Stromal cell of bone marrow (primary cell): ENCODE results near the gene BMP2K.
"Not testable (repeated sequence)": the region's sequence is repeated elsewhere in the genome, so short reads cannot be mapped to it uniquely, and the experiment has no call there.

ENCODE experiments used
- DNase-seq: peaks from one replicate; pipeline ENCODE4 v3.0.0-alpha.2; 2012; ENCODE audit warnings: low read depth

Gene BMP2K

DNA sequence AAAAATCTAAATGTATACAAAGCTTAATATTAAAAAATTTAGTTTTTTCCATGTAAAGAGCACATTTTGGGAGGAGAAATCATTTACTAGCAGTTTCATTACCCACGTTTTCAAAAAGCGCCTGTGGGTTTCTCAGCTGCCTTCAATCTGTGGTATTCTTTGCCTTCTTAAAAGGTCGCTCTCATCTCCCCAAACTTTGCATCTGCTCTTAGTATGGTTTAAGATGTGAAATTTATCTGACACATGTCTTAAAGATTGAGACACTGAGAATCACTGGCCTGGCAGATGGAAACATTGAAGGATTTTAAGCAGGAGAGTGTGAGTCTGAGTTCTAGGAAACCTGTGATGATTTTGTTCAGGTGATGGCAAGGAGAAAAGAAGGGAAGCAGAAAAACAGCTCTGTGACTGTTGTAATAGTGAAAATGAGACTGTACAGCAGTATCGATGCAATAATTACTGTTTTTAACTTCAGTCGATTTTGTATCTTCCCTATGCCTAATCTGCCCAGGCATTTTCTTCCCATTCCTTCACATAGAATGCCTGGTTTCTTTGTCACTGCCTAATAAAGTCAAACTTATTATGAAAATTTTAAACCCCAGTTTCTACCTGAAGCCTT, 87.2 kb downstream of the BMP2K start:
- DNase-seq = no peak

DNA sequence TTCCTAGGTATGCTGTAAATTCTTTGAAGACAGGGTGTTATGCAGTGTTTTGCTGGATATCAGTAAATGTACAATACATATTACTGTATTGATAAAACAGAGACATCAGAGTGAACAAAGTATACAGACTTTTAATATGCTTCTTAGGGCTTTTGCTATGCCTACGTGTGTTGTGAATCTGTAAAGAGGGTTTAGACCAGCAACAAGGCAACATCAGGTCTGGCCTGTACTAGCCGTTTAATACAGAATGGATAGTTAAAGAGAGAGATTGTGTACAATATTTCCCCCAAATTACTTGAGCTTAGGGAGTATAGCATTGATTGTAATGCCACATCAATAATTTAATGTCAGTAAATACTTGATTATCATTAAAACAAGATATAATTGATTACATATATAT, 87.8 kb downstream of the BMP2K start:
- DNase-seq = no peak

DNA sequence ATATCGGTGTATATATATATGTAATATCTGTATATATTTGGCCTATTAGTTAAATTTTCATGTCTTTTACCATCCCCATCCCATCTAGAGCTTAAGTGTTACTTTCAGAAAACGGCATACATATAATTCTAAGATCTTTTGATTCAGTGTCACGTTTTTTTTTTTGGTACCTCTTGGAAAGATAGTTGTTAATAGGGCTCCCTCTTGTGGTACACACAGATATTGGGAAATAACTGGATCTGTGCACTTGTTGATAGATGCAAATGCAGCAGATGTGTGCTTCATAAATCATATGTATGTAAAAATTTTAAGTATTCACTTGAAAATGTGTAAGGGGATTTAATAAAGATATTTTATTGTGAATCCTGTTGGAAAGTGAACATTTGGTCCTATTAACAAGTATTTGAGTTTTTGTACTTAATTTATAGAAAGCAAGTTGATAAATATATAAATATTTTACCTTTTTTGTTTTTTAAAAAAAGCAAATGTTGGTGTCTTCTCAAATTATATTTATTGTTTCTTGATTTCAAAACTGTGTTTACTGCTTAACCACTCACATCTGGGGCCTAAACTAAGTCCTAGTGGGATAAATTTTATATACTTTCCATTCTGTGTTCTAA, 88.4 kb downstream of the BMP2K start:
- DNase-seq = peak; percentile 51

DNA sequence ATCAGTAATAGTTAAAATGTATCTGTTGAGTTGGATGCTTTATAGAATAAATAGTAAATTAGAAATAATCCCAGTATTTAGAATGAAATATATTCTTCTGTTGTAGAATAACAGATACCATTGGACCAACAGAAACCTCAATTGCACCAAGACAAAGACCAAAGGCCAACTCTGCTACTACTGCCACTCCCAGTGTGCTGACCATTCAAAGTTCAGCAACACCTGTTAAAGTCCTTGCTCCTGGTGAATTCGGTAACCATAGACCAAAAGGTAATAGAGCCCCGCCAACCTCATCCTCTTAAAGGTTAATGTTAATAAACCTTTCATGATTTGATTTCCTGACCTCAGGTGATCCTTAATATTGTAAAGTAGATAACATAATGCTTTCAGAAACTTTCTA, 89.3 kb downstream of the BMP2K start:
- DNase-seq = no peak

DNA sequence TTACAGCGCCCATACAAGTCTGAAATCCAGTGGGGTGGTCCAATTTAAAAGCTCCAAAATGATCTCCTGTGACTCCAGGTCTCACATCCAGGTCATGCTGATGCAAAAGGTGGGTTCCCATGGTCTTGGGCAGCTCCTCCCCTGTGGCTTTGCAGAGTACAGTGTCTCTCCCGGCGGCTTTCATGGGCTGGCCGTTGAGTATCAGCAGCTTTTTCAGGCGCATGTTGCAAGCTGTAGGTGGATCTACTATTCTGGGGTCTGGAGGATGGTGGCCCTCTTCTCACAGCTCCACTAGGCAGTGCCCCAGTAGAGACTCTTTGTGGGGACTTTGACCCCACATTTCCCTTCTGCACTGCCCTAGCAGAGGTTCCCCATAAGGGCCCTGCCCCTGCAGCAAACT, 92.6 kb downstream of the BMP2K start:
- DNase-seq = not testable (repeated sequence)

DNA sequence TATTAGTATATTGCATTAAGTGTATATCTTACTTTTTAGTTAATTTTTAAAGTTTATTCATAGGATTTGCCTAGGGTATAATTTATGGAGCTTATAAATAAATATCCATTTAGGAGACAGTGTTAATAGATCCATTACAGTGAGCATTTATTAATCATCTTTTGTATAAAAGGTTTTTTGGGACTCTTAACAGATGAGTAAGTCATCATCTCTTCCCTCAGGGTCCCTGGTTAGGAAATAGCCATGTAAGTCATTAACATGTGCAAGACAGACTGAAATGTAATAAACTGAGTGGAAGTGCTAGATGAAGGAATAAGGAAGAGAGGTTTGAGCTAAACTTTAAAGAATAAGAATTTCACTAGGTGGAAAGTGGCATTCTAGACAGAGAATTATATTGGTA, 93.9 kb downstream of the BMP2K start:
- no peak for DNase-seq

DNA sequence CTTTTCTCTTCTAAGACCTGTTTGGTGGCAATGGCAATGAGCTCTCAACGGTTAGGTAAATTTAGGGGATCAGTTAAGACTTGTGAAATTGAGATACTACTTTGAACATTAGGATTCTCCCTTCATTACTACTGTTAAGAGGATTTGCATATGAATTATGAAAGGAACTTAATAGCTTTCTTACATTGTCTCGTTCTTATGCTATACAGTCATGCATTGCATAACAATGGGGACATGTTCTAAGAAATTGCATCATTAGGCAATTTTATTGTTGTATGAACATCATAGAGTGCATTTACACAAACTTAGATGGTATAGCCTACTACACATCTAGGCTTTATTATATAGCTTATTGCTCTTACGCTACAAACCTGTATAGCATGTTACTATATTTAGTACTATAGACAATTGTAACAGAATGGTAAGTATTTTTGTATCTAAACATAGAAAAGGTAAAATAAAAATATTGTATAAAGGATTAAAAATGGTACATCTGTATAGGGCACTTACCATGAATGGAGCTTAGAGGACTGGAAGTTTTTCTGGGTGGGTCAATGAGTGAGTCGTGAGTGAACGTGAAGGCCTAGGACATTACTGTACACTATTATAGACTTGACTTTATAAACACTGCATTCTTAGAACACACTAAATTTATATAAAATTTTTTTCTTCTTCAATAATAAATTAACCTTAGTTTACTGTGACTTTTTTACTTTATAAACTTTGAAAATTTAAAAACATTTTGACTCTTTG, 100.6 kb downstream of the BMP2K start:
- no peak for DNase-seq

DNA sequence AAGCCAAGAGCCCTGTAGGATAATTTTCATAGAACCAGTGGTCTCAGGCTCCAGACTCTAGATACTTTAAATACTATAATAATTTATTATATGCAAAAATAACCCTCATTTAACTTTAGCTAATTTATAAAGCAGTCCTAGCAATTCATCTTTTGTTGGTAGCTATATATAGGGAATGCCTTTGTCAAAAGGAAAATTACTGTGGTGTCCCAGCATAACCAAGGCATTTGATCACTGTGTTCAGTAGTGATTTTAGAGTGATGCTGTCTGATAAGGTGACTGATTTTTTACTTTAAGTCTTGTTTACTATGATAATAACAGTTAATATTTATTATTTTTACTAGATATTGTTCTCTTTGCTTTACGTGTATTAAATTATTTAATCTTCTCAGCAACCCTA, 101.9 kb downstream of the BMP2K start:
- no peak for DNase-seq

DNA sequence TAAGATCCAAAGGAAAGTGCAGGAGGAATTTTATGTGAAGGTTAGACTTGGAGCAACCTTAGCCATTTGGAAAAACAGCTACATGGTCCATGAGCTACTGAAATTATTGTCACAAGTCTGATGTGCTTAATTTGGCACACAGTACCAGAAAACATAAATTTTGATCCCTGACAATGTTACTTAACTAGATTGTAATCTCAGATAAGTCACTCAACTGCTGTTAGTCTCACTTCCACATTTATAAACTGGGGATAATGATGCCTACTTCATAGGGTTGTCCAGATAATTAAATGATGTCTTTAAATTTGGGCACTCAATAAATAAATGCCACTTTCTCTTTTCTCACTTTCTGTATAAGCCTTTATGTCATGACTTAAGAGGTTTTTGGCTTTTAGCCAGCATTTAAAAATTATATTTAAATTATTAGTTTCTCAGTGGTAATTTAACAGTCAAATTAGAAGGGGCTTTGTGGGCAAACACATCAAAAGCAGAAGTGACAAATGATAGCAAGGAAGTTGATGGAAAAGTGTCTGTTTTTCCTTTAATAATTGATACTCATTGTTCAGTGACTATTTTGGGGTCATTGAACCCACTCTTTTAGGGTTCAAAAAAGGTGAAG, 104.8 kb downstream of the BMP2K start:
- no peak for DNase-seq

DNA sequence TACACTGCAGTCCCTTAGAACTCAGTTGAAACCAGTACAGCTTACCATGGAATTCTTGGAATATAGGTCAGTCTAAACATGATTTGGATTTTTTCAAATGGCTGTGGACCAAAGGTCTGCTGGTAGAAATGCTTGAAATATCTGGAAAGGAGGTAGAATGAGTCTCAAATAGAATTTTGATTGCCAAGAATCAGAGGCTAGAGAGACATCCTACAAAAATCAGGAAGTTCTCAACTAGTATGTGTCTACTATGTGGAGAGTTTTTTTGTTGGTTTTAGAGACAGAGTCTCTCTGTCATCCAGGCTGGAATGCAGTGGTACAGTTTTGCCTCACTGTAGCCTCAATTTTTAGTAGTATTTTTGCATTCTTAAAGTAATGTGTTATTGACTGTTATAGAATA, 109.4 kb downstream of the BMP2K start:
- no peak for DNase-seq

DNA sequence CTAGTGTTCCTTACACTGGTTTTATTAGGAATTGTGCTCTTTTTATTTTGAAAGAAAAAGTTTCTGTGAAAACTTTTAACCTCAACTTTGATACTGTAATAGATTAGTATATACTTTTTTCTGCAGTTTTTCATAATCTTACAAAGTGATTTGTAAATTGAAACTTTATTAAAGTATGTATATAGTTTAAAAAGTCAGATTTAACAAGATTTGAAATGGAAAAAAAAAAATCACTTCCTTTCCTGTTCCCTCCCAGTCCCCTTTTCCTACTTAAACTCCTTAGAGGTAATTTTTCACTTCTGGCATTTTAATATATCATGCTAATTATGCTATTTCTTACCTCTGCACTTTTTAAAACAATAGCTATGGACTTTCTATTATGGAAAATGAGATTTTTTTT, 113.8 kb downstream of the BMP2K start:
- no peak for DNase-seq

DNA sequence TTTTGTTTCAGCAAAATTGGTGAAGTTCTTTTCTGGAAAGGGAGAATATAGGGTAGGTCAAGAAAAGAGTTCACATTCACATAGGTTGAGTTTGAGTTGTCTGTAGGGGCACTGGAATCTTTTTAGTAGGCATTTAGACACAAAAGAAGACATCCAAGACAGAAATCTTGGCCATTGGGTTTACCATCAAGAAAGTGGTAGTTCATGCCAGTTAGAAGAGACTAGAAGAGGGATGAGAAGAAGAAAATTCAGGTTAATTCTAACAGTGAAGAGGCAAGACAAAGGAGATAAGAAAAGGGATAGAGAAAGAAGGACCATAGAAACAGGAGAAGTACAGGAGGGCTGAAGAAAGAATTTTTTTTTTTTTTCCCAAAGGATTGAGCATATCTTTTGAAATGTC, 123.2 kb downstream of the BMP2K start:
- DNase-seq = no peak

DNA sequence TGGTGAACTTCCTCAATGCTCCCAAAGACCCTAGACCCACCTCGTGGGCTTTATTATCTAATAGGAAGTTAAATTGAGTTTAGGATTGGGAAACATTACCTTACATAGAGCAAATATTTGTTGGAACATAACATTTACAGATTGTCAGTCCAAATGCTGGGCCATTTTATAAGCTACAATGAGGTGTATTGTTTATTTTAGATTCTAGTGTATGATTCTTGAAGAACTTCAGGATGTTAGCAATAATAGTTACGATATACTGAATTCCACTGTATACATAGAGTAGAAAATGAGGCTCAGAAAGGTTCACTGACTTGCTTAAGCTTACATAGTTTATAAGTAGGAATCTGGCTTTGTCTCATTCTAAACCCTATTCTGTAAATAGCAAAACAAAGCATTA, 125.7 kb downstream of the BMP2K start:
- no peak for DNase-seq

DNA sequence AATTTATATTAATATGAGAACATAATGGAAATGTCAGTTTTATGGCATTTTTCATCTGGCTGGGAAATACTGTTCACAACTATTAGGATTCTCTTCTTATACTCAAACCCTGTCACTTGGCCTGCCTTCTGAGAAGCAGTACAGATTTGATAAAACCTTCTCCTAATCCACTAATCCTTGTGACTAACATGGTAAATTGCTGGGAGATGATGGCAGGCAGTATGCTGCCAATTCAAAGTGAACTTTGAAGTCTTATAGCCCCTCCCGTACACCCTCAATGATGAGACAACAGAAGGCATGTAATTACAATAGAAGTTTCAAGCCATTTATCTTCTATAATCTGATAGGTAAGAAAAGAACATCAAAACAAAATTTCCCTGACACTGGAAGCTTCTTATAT, 126.1 kb downstream of the BMP2K start:
- no peak for DNase-seq

DNA sequence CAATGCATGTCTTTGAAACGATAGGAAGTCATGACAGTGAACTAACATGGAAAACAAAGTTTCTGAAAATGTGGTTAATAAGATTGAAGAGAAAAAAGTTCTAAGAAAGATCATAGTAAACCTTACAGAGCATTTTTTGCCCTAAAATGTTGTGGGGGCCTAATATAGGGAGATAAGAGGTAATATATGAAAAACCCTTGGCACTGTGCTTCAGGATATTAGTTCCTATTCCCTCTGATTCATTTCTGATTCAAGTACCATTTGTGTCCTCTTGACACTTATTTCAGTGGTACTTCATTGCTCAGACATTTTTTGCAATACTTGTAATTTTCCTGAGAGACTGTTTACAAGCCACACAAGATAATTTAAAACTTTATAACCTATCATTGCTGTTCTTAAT, 128.0 kb downstream of the BMP2K start:
- no peak for DNase-seq

DNA sequence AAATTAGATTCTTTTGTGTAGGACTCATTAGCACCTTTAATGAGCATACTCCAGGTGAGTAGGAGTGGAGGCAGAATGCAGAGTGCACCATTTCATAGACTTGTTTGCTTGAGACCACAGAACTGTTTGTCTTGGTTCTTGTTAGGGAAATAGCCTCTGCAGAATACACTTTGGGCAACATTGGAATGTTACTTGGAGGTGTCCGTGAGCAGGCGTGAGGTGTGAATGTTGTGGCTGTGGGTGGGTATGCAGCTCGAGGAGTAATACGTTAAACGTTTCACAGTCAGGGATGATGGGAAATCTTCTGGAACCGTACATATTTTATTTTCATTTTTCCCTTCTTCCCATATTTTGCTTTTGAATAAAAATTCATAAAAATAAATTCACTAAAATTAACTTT, 131.5 kb downstream of the BMP2K start:
- DNase-seq = no peak

DNA sequence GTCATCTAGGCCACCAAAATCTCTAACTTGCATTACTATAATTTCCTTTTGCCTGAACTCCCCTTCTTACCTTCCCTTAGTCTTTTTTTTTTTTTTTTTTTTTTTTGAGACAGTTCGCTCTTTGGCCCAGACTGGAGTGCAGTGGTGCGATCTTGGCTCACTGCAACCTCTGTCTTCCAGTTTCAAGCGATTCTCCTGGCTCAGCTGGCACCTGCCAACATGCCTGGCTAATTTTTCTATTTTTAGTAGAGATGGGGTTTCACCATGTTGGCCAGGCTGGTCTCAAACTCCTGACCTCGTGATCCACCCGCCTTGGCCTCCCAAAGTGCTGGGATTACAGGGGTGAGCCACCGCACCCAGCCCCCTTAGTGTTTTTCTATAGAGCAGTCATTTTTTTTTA, 132.8 kb downstream of the BMP2K start:
- not testable (repeated sequence) for DNase-seq

DNA sequence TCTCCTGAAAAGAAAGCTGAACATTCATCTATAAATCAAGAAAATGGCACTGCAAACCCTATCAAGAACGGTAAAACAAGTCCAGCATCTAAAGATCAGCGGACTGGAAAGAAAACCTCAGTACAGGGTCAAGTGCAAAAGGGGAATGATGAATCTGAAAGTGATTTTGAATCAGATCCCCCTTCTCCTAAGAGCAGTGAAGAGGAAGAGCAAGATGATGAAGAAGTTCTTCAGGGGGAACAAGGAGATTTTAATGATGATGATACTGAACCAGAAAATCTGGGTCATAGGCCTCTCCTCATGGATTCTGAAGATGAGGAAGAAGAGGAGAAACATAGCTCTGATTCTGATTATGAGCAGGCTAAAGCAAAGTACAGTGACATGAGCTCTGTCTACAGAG, 134.5 kb downstream of the BMP2K start:
- no peak for DNase-seq

DNA sequence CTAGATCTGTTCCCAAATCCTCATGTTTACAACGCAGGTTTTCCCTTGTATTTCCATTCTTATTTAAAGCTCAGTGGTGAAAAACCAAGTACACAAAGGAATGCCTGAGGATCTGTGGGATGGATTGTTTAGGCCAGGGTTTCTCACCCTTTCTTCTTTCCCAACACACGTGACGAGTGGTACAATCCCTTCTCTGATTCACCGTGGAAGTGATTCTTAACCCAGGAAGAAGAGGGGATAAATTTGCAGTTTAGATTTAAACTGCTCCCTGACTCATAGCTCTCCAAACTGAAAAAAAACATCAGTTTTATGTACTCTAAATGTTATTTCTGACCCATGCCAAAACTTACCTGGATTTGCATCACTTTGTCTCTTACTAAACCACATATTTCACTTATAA, 146.1 kb downstream of the BMP2K start:
- no peak for DNase-seq

DNA sequence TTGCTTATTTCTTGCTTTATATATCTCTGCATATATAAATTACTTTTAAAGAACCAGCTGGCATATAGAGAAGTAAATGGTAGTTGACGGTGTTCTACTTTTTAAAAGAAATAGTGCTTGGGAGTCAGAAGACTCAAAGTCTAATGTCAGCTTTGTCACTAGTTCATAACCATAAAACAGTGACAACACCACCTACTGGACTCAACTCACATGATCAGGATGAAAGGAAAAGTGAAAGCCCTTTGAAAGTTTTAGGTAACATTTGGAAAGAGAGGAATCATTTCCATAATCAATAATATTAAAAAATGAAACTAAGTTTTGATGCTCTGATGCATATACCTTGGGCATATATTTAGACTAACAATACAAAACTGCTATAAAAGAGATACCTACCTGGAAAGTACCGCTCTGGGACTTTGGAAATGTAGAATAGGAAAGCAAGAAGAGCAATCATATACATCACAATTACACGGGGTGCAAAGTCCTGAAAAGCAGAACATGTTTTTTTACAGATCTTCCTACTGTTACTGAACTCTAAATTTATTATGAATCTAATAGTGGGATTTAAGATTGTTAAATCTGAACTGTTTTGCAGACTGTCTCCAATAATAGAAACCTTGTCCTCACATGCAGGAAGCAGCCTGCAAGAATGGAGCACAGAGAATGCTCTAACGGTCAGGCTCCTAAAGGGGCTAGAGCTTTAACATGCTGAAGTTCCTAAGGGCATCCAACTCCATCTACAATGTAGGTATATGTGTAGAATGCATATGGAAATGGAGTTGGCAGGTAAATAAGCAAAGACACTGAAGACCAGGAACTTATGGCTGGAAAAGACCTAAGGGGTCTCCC, 147.5 kb downstream of the BMP2K start:
- DNase-seq = no peak

DNA sequence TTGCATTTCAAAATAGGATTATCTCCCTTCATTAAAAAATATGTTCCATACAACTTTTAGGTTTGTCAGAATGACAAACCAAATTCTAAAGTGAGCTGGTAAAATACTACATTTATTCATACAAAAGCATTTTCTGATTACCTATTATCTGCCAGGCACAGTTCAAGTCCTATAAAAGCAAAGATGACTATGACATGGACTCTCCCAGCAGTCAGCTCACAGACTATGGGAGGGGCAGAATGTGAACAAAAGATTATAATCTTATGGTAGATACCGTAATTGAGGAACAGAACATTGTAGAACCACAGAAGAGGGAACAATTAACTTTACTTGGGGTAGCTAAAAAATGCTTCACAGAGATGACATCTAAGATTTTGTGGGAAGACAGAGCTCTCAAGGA, 150.7 kb downstream of the BMP2K start:
- DNase-seq = no peak

DNA sequence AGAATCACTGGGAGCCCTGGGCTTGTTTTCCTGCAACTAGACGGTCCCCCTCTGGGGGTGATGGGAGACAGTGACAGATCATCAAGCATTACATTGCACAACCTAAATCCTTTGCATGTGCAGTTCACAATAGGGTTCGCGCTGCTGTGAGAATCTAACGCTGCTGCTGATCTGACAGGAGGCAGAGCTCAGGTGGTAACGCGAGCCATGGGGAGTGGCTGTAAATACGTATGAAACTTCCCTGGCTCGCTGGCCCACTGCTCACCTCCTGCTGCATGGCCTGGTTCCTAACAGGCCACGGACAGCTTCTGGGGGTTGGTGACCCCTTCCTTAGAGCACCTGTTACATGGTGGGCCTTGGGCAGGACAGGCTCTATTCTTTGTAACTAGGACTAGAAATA, 152.7 kb downstream of the BMP2K start:
- no peak for DNase-seq
